Measurements from ENCODE around the gene SAT2. TPM values are rescaled to one million over a fixed set of nuclear protein-coding genes. Genes with fewer than 3 reads are reported as not detected.

The SAT2 gene
- total and polyA plus RNA-seq, 2 of the 13 experiments (the other 11 are each of a cell fraction or from before 2014, with no cell fraction given), result 37.6 to 93.7 TPM

DNA sequence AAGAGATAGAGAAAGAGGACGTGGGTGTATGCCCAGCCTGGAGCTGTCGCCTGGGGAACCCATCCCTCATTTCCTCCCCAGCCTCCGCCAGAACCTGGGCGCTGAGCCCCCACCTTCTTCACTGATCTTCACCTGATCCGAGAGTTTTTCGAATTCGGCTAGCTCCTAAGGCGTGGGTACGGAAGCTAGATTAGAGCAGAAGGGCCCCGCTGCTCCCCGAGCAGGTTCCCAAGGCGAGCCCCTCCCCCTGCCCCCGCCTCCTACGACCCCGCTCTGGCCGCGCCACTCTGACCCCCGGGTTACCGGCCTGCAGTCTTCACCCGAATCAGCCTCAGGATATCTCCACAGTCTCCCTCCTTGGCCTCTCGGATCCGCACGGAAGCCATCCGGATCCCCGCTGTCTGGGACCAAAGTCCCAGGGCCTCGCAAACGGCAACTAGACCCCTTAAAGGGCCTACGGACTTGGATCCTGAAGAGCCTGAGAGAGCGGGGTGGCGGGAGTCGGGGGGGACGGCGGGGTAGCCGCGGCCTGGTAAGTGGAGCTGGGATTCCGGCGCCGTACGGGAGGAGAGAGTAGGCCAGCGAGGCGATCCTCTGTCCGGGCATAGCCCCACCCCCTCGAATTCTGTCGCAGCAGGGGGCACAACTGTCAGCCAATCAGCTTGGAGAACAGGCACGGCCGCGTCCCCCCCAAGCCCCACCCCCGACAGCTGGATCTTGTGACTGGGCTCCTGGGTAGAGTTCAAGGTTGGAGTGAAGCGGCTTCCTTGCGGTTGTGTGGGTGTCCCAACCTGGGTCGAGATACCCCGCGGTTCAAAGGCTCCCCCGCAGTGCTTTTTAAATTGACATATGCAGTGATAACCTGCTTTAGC, at the start of gene SAT2 (continued):
- no peak for TF ChIP-seq LBX2 (CRISPR knock-in tag; IDR thresholded peaks at IDR 0.05; ENCODE audit: borderline replicate concordance)
- TF ChIP-seq REL (CRISPR knock-in tag; conservative IDR thresholded peaks at IDR 0.05), result no peak
- TF ChIP-seq, protein P1, sequence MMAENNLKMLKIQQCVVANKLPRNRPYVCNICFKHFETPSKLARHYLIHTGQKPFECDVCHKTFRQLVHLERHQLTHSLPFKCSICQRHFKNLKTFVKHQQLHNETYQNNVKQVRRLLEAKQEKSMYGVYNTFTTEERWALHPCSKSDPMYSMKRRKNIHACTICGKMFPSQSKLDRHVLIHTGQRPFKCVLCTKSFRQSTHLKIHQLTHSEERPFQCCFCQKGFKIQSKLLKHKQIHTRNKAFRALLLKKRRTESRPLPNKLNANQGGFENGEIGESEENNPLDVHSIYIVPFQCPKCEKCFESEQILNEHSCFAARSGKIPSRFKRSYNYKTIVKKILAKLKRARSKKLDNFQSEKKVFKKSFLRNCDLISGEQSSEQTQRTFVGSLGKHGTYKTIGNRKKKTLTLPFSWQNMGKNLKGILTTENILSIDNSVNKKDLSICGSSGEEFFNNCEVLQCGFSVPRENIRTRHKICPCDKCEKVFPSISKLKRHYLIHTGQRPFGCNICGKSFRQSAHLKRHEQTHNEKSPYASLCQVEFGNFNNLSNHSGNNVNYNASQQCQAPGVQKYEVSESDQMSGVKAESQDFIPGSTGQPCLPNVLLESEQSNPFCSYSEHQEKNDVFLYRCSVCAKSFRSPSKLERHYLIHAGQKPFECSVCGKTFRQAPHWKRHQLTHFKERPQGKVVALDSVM (CRISPR knock-in tag; IDR thresholded peaks at IDR 0.05), result peak; percentile 75
- TF ChIP-seq HOXD1 (CRISPR knock-in tag; IDR thresholded peaks at IDR 0.05), result peak; percentile 66; the same call in 1 of the 2 replicates
- no peak for TF ChIP-seq ZNF761 (CRISPR knock-in tag; conservative IDR thresholded peaks at IDR 0.05)
- no peak for TF ChIP-seq NFKBIZ (CRISPR knock-in tag; IDR thresholded peaks at IDR 0.05)
- no peak for TF ChIP-seq MTF1 (CRISPR knock-in tag; IDR thresholded peaks at IDR 0.05)
- no peak for TF ChIP-seq ZFP36L2 (CRISPR knock-in tag; IDR thresholded peaks at IDR 0.05)
- TF ChIP-seq, protein P2, sequence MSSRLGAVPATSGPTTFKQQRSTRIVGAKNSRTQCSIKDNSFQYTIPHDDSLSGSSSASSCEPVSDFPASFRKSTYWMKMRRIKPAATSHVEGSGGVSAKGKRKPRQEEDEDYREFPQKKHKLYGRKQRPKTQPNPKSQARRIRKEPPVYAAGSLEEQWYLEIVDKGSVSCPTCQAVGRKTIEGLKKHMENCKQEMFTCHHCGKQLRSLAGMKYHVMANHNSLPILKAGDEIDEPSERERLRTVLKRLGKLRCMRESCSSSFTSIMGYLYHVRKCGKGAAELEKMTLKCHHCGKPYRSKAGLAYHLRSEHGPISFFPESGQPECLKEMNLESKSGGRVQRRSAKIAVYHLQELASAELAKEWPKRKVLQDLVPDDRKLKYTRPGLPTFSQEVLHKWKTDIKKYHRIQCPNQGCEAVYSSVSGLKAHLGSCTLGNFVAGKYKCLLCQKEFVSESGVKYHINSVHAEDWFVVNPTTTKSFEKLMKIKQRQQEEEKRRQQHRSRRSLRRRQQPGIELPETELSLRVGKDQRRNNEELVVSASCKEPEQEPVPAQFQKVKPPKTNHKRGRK (CRISPR knock-in tag; IDR thresholded peaks at IDR 0.05), result no peak
- no peak for TF ChIP-seq NBN (conservative IDR thresholded peaks at IDR 0.05)
- no peak for TF ChIP-seq ZBTB3 (CRISPR knock-in tag; IDR thresholded peaks at IDR 0.05; ENCODE audit: borderline replicate concordance, low read depth)
- 0 out of 2 replicates have a peak, but pooled peaks have one; percentile 38 for TF ChIP-seq TGIF2 (CRISPR knock-in tag; IDR thresholded peaks at IDR 0.05)
- no peak for TF ChIP-seq JUN (CRISPR knock-in tag; IDR thresholded peaks at IDR 0.05)
- TF ChIP-seq BRD4 (CRISPR knock-in tag; IDR thresholded peaks at IDR 0.05), result no peak; the same call in 1 of the 2 replicates
- TF ChIP-seq, protein P3, sequence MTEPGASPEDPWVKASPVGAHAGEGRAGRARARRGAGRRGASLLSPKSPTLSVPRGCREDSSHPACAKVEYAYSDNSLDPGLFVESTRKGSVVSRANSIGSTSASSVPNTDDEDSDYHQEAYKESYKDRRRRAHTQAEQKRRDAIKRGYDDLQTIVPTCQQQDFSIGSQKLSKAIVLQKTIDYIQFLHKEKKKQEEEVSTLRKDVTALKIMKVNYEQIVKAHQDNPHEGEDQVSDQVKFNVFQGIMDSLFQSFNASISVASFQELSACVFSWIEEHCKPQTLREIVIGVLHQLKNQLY (CRISPR knock-in tag; IDR thresholded peaks at IDR 0.05), result no peak
- TF ChIP-seq ZNF468 (CRISPR knock-in tag; IDR thresholded peaks at IDR 0.05), result no peak
- no peak for TF ChIP-seq TARDBP (CRISPR knock-in tag; IDR thresholded peaks at IDR 0.05)
- no peak; the same call in 1 of the 2 replicates for TF ChIP-seq PRDM10 (CRISPR knock-in tag; IDR thresholded peaks at IDR 0.05; ENCODE audit: low read depth)
- TF ChIP-seq ZFP91 (CRISPR knock-in tag; IDR thresholded peaks at IDR 0.05; ENCODE audit: borderline replicate concordance), result peak; percentile 57; the same call in 1 of the 2 replicates

All from HepG2 (cell line).